ENCODE data around the gene CCNY. TPM values are rescaled to one million over a fixed set of nuclear protein-coding genes. Genes with fewer than 3 reads are reported as not detected.

The CCNY gene
- total and polyA plus RNA-seq, 2 of the 4 experiments (the other 2 are of a cell fraction), result 38.0 to 131 TPM

DNA sequence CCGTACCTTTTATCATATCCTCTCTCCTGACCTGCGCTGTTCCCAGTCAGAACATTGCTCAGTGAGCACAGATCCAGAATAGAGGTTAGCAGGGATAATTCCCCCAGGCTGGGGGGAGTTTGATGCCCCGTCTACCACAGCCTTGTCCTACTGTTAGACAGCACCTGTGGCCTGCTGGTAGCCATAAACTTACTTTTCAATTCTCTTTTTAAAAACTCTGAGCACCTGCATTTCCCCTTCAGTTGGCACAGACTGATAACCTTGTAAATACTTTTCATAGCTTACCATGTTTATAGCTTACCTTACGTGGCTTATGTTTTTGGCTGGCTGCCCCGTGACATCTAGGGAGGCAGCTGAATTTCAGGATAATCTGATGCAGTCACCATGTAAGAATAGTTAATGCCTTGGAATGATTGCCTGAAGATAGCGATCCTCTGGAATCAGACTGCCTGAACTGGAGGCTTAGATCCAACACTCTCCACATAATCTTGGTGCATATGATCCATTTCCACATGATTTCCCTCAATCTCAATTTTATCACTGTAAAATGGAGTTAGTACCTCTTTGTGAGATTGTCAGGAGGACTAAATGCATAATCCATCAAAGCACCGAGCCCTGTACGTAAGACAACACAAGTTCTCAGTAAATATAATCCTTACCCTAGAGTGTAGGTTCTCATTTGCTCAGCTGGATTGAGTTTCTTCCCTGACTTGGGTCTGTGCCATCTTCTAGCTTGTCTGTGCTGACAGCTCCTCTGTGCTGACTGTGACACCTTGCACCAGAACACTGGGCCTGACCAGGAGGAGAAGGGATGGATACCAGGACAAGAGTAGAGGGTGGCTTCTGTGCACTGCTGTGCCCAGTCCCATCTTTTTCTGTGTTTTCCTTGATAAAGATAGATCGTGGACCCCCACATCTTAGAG lies 157.1 kb downstream of the CCNY start:
- Histone ChIP-seq H3K27me3 (ENCODE audit: control insufficient read depth, insufficient read depth, low read length) (no peaks in the 10 kb centered on the region), H3K18ac (ENCODE audit: low read depth, low read length) (no peak overlapping the region), H2BK20ac (ENCODE audit: low read depth, low read length) (no peak overlapping the region), H3K56ac (ENCODE audit: extremely low read depth, insufficient read depth, low read length) (no peak overlapping the region), H2AK5ac (ENCODE audit: low read depth, low read length) (no peak overlapping the region), H3K27ac (ENCODE audit: insufficient read depth, low read length) (no peak overlapping the region), H4K8ac (ENCODE audit: low read depth in 2 of 2, low read length in 2 of 2) (no peak overlapping the region), H2AFZ (replicated peaks; ENCODE audit: low read length, poor library complexity) (no peak overlapping the region), H2BK120ac (ENCODE audit: low read depth, low read length) (no peak overlapping the region), H3K36me3 (ENCODE audit: control insufficient read depth, insufficient read depth, low read length) (peaks cover 5% of the 10 kb centered on the region; the same call in 1 of the 2 replicates), H3K9me1 (ENCODE audit: insufficient read depth, low read length) (peaks cover 37% of the 10 kb centered on the region), H3K4ac (ENCODE audit: low read depth, low read length) (no peak overlapping the region), H3K23ac (ENCODE audit: low read depth, low read length) (peak overlapping the region; percentile 31; the same call in 1 of the 2 replicates), H2AK9ac (replicated peaks; ENCODE audit: low read depth, low read length, poor library complexity) (no peak overlapping the region), H3K14ac (replicated peaks; ENCODE audit: low read depth, low read length) (0 out of 2 replicates have a peak overlapping the region, but pooled peaks have one; percentile 68), H2BK5ac (ENCODE audit: low read depth, low read length, poor library complexity, severe bottlenecking) (no peak overlapping the region), H2BK15ac (ENCODE audit: low read depth, low read length) (no peak overlapping the region), H3K4me1 (ENCODE audit: control insufficient read depth, insufficient read depth, low read length) (peaks cover 12% of the 10 kb centered on the region), H4K91ac (ENCODE audit: insufficient read depth, low read depth, low read length) (no peak overlapping the region), H3K4me2 (ENCODE audit: low read depth, low read length) (no peak overlapping the region), H3K79me1 (ENCODE audit: low read depth in 1 of 2, low read length in 2 of 2) (peaks cover 48 to 79% of the 10 kb centered on the region in 2 experiments), H4K5ac (ENCODE audit: low read depth, low read length) (no peak overlapping the region), H3K4me3 (ENCODE audit: insufficient read depth, low read depth, low read length) (no peak overlapping the region), H3K9me3 (ENCODE audit: control insufficient read depth, insufficient read depth, low read length) (no peaks in the 10 kb centered on the region), H3K9ac (ENCODE audit: low read depth, low read length) (no peak overlapping the region), H4K20me1 (ENCODE audit: insufficient read depth, low read length) (peaks cover 56% of the 10 kb centered on the region)
- in situ Hi-C loops (cut with MboI; ENCODE audit: low sequenced_read_pairs), result no loop called here
- CTCF ChIA-PET, result no interaction called here
- dilution Hi-C loops (cut with HindIII; ENCODE audit: low sequenced_read_pairs, unreplicated experiment), result no loop called here
- peak; percentile 17 for DNase-seq
- intact Hi-C loops (cut with micrococcal nuclease), result no loop called here
- ATAC-seq (ENCODE audit: low read depth), result peak; percentile 25; the same call in 1 of the 2 replicates
- BruUV-seq (replicated peaks), result no TSS peak
- POLR2A ChIA-PET (ENCODE audit: unreplicated experiment), result no interaction called here
- TF ChIP-seq CEBPB (IDR thresholded peaks at IDR 0.05; ENCODE audit: low read depth, low read length), result no peak
- TF ChIP-seq RCOR1 (IDR thresholded peaks at IDR 0.05; ENCODE audit: insufficient replicate concordance, low read length), result no peak
- TF ChIP-seq BHLHE40 (IDR thresholded peaks at IDR 0.05; ENCODE audit: low read depth, low read length), result no peak
- TF ChIP-seq RFX5 (IDR thresholded peaks at IDR 0.05; ENCODE audit: low read depth, low read length), result no peak
- no peak for TF ChIP-seq CHD1 (IDR thresholded peaks at IDR 0.05; ENCODE audit: low read depth, low read length)
- WGBS, 2 experiments (ENCODE audit: extremely low coverage in 2 of 2, insufficient read length in 1 of 2), result 100% methylated on average over 1 of the region's 9 CpGs; no CpG with 5 or more reads in 1 of the 2 experiments
